Sigmoid colon (tissue), 4 donors: Measurements from ENCODE around the gene HILPDA.

Experiments used
- CTCF ChIP-seq, 4 experiments: fragments of 450-650 bp in 3 of 4; fragments of 200-600 bp in 1 of 4; IDR thresholded peaks; one replicate each; pipeline ENCODE4 v1.5.1; 2016 to 2019; ENCODE audit warnings: antibody characterized with exemption in 4 of 4, mild to moderate bottlenecking in 3 of 4, moderate library complexity in 2 of 4
- POLR2A ChIP-seq, 2 donors: fragments of 450-650 bp; IDR thresholded peaks; one replicate each; pipeline ENCODE4 v1.6.1; 2016; ENCODE audit warnings: antibody characterized with exemption in 2 of 2, mild to moderate bottlenecking in 2 of 2, moderate library complexity in 2 of 2
- POLR2AphosphoS5 ChIP-seq, 4 donors: sonication (generic); formaldehyde crosslinking; IDR thresholded peaks; one replicate each; pipeline ENCODE4 v1.6.1; 2017; ENCODE audit warnings: antibody characterized with exemption in 4 of 4

GRCh38 chr7:128407751-128408708 lies 47.6 kb upstream of the HILPDA start:
- TF ChIP-seq POLR2A (IDR thresholded peaks at IDR 0.05), result no peak
- TF ChIP-seq POLR2AphosphoS5 (IDR thresholded peaks at IDR 0.05), result no peak
- TF ChIP-seq CTCF (IDR thresholded peaks at IDR 0.05), result no peak
